OCI-LY7 (cell line): Measurements from ENCODE around the gene MGMT.

Experiments used
- CTCF ChIP-seq: fragments of 200-600 bp; sonication (generic); conservative IDR thresholded peaks from 2 replicates; pipeline ENCODE4 v1.5.1; 2014; ENCODE audit warnings: mild to moderate bottlenecking, antibody characterized with exemption, low read length, moderate library complexity, mixed read lengths
- EZH2phosphoT487 ChIP-seq: fragments of 200-600 bp; sonication (generic); IDR thresholded peaks from 2 replicates; pipeline ENCODE4 v1.6.1; 2018; ENCODE audit warnings: low read depth, borderline replicate concordance, mild to moderate bottlenecking, mixed run types, antibody characterized with exemption, low read length, moderate library complexity, mixed read lengths

- TF ChIP-seq CTCF: no peak
- TF ChIP-seq EZH2phosphoT487: no peak
Measured at GRCh38 chr10:129655679-129656031, 188.6 kb downstream of the MGMT start.
